ENCODE measurements around the gene NDUFA11. TPM values are rescaled to one million over a fixed set of nuclear protein-coding genes. Genes with fewer than 3 reads are reported as not detected.

NDUFA11 gene
- total RNA-seq (ENCODE audit: low replicate concordance) = 196 and 302 TPM in 2 replicates

GRCh38 chr19:5903624-5904351 lies at the start of gene NDUFA11:
TSS of gene NDUFA11 (minus strand) at chr19:5903790. CDS start at chr19:5903708, 82 bp downstream.

GRCh38 chr19:5913739-5914357 lies 10.3 kb upstream of the NDUFA11 start, which contains the start of gene CAPS:
TSS of gene CAPS (plus strand) at chr19:5914254. CDS start at chr19:5914407, 153 bp downstream.

GRCh38 chr19:5904352-5905113 lies 943 bp upstream of the NDUFA11 start, which contains the start of gene VMAC:
TSS of gene VMAC (plus strand) at chr19:5904872. CDS start at chr19:5904891, 19 bp downstream.

GRCh38 chr19:5851302-5851701 lies 52.3 kb downstream of the NDUFA11 start, which contains the start of gene FUT3:
TSS of gene FUT3 (minus strand) at chr19:5851449.

Other genes with a start within 250 kb of the NDUFA11 start
- gene MICOS13, start 223.3 kb downstream of the NDUFA11 start, total RNA-seq (ENCODE audit: low replicate concordance) = 50.3 and 83.6 TPM in 2 replicates
- 10.1 and 11.3 TPM in 2 replicates for gene HSD11B1L, start 222.8 kb downstream of the NDUFA11 start, total RNA-seq (ENCODE audit: low replicate concordance)
- 777 and 840 TPM in 2 replicates for gene RPL36, start 213.5 kb downstream of the NDUFA11 start, total RNA-seq (ENCODE audit: low replicate concordance)
- gene LONP1, start 183.6 kb downstream of the NDUFA11 start, total RNA-seq (ENCODE audit: low replicate concordance) = 116 and 155 TPM in 2 replicates
- not detected in 2 replicates for gene CATSPERD, start 183.2 kb downstream of the NDUFA11 start, total RNA-seq (ENCODE audit: low replicate concordance)
- gene PRR22, start 119.0 kb downstream of the NDUFA11 start, total RNA-seq (ENCODE audit: low replicate concordance) = 0.08 TPM in 1 of 2 replicates, not detected in the other
- 22.6 and 40.2 TPM in 2 replicates for gene DUS3L, start 112.6 kb downstream of the NDUFA11 start, total RNA-seq (ENCODE audit: low replicate concordance)
- gene NRTN, start 98.7 kb downstream of the NDUFA11 start, total RNA-seq (ENCODE audit: low replicate concordance) = not detected in 2 replicates
- gene FUT6, start 64.1 kb downstream of the NDUFA11 start, total RNA-seq (ENCODE audit: low replicate concordance) = not detected in 2 replicates
- not detected in 2 replicates for gene FUT3, start 52.3 kb downstream of the NDUFA11 start, total RNA-seq (ENCODE audit: low replicate concordance)
- not detected in 2 replicates for gene FUT5, start 33.2 kb downstream of the NDUFA11 start, total RNA-seq (ENCODE audit: low replicate concordance)
- 2.8 and 4.8 TPM in 2 replicates for gene VMAC, start 1.1 kb upstream of the NDUFA11 start, total RNA-seq (ENCODE audit: low replicate concordance)
- 2.3 and 5.1 TPM in 2 replicates for gene CAPS, start 10.5 kb upstream of the NDUFA11 start, total RNA-seq (ENCODE audit: low replicate concordance)
- 28.8 and 53.8 TPM in 2 replicates for gene RANBP3, start 74.3 kb upstream of the NDUFA11 start, total RNA-seq (ENCODE audit: low replicate concordance)
- 8.0 and 11.8 TPM in 2 replicates for gene RFX2, start 206.7 kb upstream of the NDUFA11 start, total RNA-seq (ENCODE audit: low replicate concordance)
- 0.12 TPM in 1 of 2 replicates, not detected in the other for gene ACSBG2, start 231.9 kb upstream of the NDUFA11 start, total RNA-seq (ENCODE audit: low replicate concordance)